ENCODE data around the gene APOBEC2. TPM values are rescaled to one million over a fixed set of nuclear protein-coding genes. Genes with fewer than 3 reads are reported as not detected.
A peak's percentile ranks its signal among the peaks of the same experiment; 100 is the strongest.

APOBEC2 gene
- total and polyA plus RNA-seq, 2 of the 13 experiments (the other 11 are each of a cell fraction or from before 2014, with no cell fraction given), result 0.09 TPM; not detected in 1

DNA sequence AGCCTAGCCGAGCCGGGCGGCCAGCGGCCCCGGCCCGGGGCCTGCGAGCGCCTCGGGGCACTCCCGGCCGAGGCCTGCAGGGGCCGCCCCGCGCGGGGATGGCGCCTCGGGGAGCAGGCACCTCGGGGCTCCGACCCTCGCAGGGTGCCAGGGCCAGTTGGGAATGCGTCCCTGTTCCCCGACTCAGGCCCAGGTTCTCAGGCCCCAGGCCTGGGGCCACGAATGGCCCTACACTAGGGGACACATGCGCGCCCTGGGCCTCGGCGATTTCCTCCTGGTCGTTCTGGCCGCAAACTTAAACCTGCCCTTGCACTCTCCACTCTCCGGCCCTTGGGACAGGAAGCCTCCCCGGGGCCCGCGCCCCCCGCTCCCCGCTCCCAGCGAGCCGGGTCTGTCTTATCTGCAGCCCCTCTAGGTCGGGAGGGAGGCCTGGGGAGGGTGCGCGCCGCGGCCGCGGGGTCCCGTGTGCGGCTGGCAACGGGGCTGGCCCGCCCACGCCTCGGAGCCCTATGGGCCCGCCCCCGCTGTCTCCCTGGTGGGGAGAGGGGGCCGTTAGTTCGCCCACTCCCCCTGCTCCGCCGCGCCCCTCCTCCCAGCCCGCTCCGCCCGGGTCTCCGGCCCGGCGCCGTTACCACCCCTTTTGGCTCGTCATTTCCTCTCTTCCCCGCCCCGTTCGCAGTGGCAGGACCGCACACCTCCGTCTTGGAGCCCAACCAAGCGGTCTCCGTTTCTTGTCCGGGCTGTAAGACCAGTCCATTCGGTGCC lies 20.4 kb downstream of the APOBEC2 start (continued):
- TF ChIP-seq, protein P1, sequence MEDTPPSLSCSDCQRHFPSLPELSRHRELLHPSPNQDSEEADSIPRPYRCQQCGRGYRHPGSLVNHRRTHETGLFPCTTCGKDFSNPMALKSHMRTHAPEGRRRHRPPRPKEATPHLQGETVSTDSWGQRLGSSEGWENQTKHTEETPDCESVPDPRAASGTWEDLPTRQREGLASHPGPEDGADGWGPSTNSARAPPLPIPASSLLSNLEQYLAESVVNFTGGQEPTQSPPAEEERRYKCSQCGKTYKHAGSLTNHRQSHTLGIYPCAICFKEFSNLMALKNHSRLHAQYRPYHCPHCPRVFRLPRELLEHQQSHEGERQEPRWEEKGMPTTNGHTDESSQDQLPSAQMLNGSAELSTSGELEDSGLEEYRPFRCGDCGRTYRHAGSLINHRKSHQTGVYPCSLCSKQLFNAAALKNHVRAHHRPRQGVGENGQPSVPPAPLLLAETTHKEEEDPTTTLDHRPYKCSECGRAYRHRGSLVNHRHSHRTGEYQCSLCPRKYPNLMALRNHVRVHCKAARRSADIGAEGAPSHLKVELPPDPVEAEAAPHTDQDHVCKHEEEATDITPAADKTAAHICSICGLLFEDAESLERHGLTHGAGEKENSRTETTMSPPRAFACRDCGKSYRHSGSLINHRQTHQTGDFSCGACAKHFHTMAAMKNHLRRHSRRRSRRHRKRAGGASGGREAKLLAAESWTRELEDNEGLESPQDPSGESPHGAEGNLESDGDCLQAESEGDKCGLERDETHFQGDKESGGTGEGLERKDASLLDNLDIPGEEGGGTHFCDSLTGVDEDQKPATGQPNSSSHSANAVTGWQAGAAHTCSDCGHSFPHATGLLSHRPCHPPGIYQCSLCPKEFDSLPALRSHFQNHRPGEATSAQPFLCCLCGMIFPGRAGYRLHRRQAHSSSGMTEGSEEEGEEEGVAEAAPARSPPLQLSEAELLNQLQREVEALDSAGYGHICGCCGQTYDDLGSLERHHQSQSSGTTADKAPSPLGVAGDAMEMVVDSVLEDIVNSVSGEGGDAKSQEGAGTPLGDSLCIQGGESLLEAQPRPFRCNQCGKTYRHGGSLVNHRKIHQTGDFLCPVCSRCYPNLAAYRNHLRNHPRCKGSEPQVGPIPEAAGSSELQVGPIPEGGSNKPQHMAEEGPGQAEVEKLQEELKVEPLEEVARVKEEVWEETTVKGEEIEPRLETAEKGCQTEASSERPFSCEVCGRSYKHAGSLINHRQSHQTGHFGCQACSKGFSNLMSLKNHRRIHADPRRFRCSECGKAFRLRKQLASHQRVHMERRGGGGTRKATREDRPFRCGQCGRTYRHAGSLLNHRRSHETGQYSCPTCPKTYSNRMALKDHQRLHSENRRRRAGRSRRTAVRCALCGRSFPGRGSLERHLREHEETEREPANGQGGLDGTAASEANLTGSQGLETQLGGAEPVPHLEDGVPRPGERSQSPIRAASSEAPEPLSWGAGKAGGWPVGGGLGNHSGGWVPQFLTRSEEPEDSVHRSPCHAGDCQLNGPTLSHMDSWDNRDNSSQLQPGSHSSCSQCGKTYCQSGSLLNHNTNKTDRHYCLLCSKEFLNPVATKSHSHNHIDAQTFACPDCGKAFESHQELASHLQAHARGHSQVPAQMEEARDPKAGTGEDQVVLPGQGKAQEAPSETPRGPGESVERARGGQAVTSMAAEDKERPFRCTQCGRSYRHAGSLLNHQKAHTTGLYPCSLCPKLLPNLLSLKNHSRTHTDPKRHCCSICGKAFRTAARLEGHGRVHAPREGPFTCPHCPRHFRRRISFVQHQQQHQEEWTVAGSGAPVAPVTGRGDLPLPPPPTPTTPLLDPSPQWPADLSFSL (CRISPR knock-in tag; IDR thresholded peaks at IDR 0.05), result no peak
- TF ChIP-seq, protein P2, sequence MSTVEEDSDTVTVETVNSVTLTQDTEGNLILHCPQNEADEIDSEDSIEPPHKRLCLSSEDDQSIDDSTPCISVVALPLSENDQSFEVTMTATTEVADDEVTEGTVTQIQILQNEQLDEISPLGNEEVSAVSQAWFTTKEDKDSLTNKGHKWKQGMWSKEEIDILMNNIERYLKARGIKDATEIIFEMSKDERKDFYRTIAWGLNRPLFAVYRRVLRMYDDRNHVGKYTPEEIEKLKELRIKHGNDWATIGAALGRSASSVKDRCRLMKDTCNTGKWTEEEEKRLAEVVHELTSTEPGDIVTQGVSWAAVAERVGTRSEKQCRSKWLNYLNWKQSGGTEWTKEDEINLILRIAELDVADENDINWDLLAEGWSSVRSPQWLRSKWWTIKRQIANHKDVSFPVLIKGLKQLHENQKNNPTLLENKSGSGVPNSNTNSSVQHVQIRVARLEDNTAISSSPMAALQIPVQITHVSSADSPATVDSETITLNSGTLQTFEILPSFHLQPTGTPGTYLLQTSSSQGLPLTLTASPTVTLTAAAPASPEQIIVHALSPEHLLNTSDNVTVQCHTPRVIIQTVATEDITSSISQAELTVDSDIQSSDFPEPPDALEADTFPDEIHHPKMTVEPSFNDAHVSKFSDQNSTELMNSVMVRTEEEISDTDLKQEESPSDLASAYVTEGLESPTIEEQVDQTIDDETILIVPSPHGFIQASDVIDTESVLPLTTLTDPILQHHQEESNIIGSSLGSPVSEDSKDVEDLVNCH (CRISPR knock-in tag; IDR thresholded peaks at IDR 0.05), result no peak
- TF ChIP-seq, protein P3, sequence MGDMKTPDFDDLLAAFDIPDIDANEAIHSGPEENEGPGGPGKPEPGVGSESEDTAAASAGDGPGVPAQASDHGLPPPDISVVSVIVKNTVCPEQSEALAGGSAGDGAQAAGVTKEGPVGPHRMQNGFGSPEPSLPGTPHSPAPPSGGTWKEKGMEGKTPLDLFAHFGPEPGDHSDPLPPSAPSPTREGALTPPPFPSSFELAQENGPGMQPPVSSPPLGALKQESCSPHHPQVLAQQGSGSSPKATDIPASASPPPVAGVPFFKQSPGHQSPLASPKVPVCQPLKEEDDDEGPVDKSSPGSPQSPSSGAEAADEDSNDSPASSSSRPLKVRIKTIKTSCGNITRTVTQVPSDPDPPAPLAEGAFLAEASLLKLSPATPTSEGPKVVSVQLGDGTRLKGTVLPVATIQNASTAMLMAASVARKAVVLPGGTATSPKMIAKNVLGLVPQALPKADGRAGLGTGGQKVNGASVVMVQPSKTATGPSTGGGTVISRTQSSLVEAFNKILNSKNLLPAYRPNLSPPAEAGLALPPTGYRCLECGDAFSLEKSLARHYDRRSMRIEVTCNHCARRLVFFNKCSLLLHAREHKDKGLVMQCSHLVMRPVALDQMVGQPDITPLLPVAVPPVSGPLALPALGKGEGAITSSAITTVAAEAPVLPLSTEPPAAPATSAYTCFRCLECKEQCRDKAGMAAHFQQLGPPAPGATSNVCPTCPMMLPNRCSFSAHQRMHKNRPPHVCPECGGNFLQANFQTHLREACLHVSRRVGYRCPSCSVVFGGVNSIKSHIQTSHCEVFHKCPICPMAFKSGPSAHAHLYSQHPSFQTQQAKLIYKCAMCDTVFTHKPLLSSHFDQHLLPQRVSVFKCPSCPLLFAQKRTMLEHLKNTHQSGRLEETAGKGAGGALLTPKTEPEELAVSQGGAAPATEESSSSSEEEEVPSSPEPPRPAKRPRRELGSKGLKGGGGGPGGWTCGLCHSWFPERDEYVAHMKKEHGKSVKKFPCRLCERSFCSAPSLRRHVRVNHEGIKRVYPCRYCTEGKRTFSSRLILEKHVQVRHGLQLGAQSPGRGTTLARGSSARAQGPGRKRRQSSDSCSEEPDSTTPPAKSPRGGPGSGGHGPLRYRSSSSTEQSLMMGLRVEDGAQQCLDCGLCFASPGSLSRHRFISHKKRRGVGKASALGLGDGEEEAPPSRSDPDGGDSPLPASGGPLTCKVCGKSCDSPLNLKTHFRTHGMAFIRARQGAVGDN (CRISPR knock-in tag; IDR thresholded peaks at IDR 0.05), result peak; percentile 54
- TF ChIP-seq, protein P4, sequence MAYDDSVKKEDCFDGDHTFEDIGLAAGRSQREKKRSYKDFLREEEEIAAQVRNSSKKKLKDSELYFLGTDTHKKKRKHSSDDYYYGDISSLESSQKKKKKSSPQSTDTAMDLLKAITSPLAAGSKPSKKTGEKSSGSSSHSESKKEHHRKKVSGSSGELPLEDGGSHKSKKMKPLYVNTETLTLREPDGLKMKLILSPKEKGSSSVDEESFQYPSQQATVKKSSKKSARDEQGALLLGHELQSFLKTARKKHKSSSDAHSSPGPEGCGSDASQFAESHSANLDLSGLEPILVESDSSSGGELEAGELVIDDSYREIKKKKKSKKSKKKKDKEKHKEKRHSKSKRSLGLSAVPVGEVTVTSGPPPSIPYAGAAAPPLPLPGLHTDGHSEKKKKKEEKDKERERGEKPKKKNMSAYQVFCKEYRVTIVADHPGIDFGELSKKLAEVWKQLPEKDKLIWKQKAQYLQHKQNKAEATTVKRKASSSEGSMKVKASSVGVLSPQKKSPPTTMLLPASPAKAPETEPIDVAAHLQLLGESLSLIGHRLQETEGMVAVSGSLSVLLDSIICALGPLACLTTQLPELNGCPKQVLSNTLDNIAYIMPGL (CRISPR knock-in tag; IDR thresholded peaks at IDR 0.05; ENCODE audit: borderline replicate concordance in 1 of 2, low read depth in 1 of 2), result peak; percentile 29 to 84; a peak in 3 of 4 replicates
- TF ChIP-seq, protein P5, sequence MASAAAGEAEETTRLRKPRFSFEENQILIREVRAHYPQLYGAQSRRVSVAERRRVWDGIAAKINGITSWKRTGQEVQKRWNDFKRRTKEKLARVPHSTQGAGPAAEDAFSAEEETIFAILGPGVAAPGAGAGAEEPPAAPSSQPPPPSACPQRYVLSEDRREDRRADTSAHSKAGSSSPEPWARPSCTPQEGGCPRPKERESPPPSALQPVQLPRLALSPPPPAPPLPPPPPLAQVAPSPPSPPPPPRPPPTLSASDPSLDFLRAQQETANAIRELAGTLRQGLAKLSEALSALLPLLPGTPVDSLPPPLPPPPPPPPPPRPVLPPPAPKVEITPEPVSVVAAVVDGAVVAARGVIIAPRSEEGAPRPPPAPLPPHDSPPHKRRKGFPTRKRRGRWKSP (CRISPR knock-in tag; IDR thresholded peaks at IDR 0.05), result no peak; the same call in 1 of the 2 replicates
- TF ChIP-seq, protein P6, sequence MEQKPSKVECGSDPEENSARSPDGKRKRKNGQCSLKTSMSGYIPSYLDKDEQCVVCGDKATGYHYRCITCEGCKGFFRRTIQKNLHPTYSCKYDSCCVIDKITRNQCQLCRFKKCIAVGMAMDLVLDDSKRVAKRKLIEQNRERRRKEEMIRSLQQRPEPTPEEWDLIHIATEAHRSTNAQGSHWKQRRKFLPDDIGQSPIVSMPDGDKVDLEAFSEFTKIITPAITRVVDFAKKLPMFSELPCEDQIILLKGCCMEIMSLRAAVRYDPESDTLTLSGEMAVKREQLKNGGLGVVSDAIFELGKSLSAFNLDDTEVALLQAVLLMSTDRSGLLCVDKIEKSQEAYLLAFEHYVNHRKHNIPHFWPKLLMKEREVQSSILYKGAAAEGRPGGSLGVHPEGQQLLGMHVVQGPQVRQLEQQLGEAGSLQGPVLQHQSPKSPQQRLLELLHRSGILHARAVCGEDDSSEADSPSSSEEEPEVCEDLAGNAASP (CRISPR knock-in tag; IDR thresholded peaks at IDR 0.05; ENCODE audit: borderline replicate concordance), result no peak
- TF ChIP-seq REL (CRISPR knock-in tag; conservative IDR thresholded peaks at IDR 0.05), result no peak
- no peak; the same call in 1 of the 2 replicates for TF ChIP-seq CBX5 (CRISPR knock-in tag; IDR thresholded peaks at IDR 0.05; ENCODE audit: borderline replicate concordance)
